ENCODE results near the gene OR52K1. TPM values are rescaled to one million over a fixed set of nuclear protein-coding genes. Genes with fewer than 3 reads are reported as not detected.

The OR52K1 gene
- total RNA-seq, 1 donor from 2014 or later, result not detected

- no peaks in the 10 kb centered on the region for H3K27me3 Mint-ChIP-seq (ENCODE audit: unreplicated experiment)
- no peak overlapping the region for H3K27ac Mint-ChIP-seq (ENCODE audit: unreplicated experiment)
- H3K9me3 Mint-ChIP-seq (ENCODE audit: unreplicated experiment), result no peaks in the 10 kb centered on the region
- DNase-seq (ENCODE audit: low spot score), result no peak
- H3K4me3 Mint-ChIP-seq (ENCODE audit: unreplicated experiment), result no peak overlapping the region
- peaks cover 4% of the 10 kb centered on the region for H3K36me3 Mint-ChIP-seq (ENCODE audit: low read depth, unreplicated experiment)
- peaks cover 8% of the 10 kb centered on the region for H3K4me1 Mint-ChIP-seq (ENCODE audit: unreplicated experiment)
- TF ChIP-seq CTCF (IDR thresholded peaks at IDR 0.05; ENCODE audit: unreplicated experiment), result no peak
Measured at GRCh38 chr11:4460151-4460550, 22.3 kb upstream of the OR52K1 start.

GRCh38 chr11:4464216-4465159 is 18.0 kb upstream of the OR52K1 start:
- Mint-ChIP-seq H3K4me3 (ENCODE audit: unreplicated experiment) (no peak overlapping the region), H3K27me3 (ENCODE audit: unreplicated experiment) (no peaks in the 10 kb centered on the region), H3K4me1 (ENCODE audit: unreplicated experiment) (peaks cover 3% of the 10 kb centered on the region), H3K27ac (ENCODE audit: unreplicated experiment) (no peak overlapping the region), H3K36me3 (ENCODE audit: low read depth, unreplicated experiment) (peaks cover 4% of the 10 kb centered on the region), H3K9me3 (ENCODE audit: unreplicated experiment) (no peaks in the 10 kb centered on the region)
- no peak for DNase-seq (ENCODE audit: low spot score)
- TF ChIP-seq CTCF (IDR thresholded peaks at IDR 0.05; ENCODE audit: unreplicated experiment), result no peak

GRCh38 chr11:4465407-4465806 is 17.0 kb upstream of the OR52K1 start:
- H3K27ac Mint-ChIP-seq (ENCODE audit: unreplicated experiment), result no peak overlapping the region
- no peaks in the 10 kb centered on the region for H3K9me3 Mint-ChIP-seq (ENCODE audit: unreplicated experiment)
- DNase-seq (ENCODE audit: low spot score), result no peak
- no peaks in the 10 kb centered on the region for H3K4me1 Mint-ChIP-seq (ENCODE audit: unreplicated experiment)
- no peak for TF ChIP-seq CTCF (IDR thresholded peaks at IDR 0.05; ENCODE audit: unreplicated experiment)
- H3K36me3 Mint-ChIP-seq (ENCODE audit: low read depth, unreplicated experiment), result peaks cover 4% of the 10 kb centered on the region
- H3K4me3 Mint-ChIP-seq (ENCODE audit: unreplicated experiment), result no peak overlapping the region
- no peaks in the 10 kb centered on the region for H3K27me3 Mint-ChIP-seq (ENCODE audit: unreplicated experiment)

GRCh38 chr11:4466131-4466870 is 16.1 kb upstream of the OR52K1 start:
- H3K4me1 Mint-ChIP-seq (ENCODE audit: unreplicated experiment), result no peaks in the 10 kb centered on the region
- no peaks in the 10 kb centered on the region for H3K9me3 Mint-ChIP-seq (ENCODE audit: unreplicated experiment)
- peaks cover 4% of the 10 kb centered on the region for H3K36me3 Mint-ChIP-seq (ENCODE audit: low read depth, unreplicated experiment)
- TF ChIP-seq CTCF (IDR thresholded peaks at IDR 0.05; ENCODE audit: unreplicated experiment), result no peak
- H3K4me3 Mint-ChIP-seq (ENCODE audit: unreplicated experiment), result no peak overlapping the region
- H3K27ac Mint-ChIP-seq (ENCODE audit: unreplicated experiment), result no peak overlapping the region
- no peaks in the 10 kb centered on the region for H3K27me3 Mint-ChIP-seq (ENCODE audit: unreplicated experiment)
- DNase-seq (ENCODE audit: low spot score), result no peak

All from endothelial cell (in vitro differentiated cells).